HG03097 (cell line): ENCODE results near the gene RNF4.
"Not testable (repeated sequence)": the region's sequence is repeated elsewhere in the genome, so short reads cannot be mapped to it uniquely, and the experiment has no call there.

Experiments used
- ATAC-seq: cut with Tn5 transposase; IDR thresholded peaks from one replicate; pipeline ENCODE4 v1.9.1; 2021; ENCODE audit not compliant: unreplicated experiment, low FRiP score

RNF4 gene

GRCh38 chr4:2468456-2469191, at the start of gene RNF4:
TSS of gene RNF4 (plus strand) at chr4:2469106. CDS start at chr4:2490494, 21,388 bp downstream.
- ATAC-seq: peak; percentile 71

GRCh38 chr4:2419814-2420213, 49.1 kb upstream of the RNF4 start:
- no peak for ATAC-seq

- no peak for ATAC-seq
These were observed 47.0 kb upstream of the RNF4 start for GRCh38 chr4:2421928-2422327.

GRCh38 chr4:2423066-2423465, 45.8 kb upstream of the RNF4 start:
- no peak for ATAC-seq

GRCh38 chr4:2423695-2424094, 45.2 kb upstream of the RNF4 start:
- no peak for ATAC-seq

- ATAC-seq: no peak
These were observed 44.3 kb upstream of the RNF4 start for GRCh38 chr4:2424581-2424980.

- ATAC-seq: no peak
These were observed 43.4 kb upstream of the RNF4 start for GRCh38 chr4:2425386-2426068.

- ATAC-seq: no peak
These were observed 42.9 kb upstream of the RNF4 start for GRCh38 chr4:2426069-2426397.

- no peak for ATAC-seq
These were observed 42.1 kb upstream of the RNF4 start for GRCh38 chr4:2426711-2427275.

GRCh38 chr4:2427383-2428334, 41.2 kb upstream of the RNF4 start:
- ATAC-seq: no peak

- no peak for ATAC-seq
These were observed 40.3 kb upstream of the RNF4 start for GRCh38 chr4:2428496-2429213.

GRCh38 chr4:2429945-2430757, 38.8 kb upstream of the RNF4 start:
- ATAC-seq: not testable (repeated sequence)

GRCh38 chr4:2432004-2432403, 36.9 kb upstream of the RNF4 start:
- ATAC-seq: no peak

- no peak for ATAC-seq
These were observed 35.8 kb upstream of the RNF4 start for GRCh38 chr4:2432991-2433530.

GRCh38 chr4:2433609-2434350, 35.1 kb upstream of the RNF4 start:
- no peak for ATAC-seq

GRCh38 chr4:2434420-2434819, 34.5 kb upstream of the RNF4 start:
- ATAC-seq: no peak

GRCh38 chr4:2436301-2436700, 32.6 kb upstream of the RNF4 start:
- no peak for ATAC-seq

GRCh38 chr4:2436761-2437474, 32.0 kb upstream of the RNF4 start:
- ATAC-seq: no peak
